CD1c-positive myeloid dendritic cell (primary cell): Measurements from ENCODE around the gene UBE2N.

ENCODE experiments used
- DNase-seq: peaks from one replicate; pipeline ENCODE4 v3.0.0-alpha.2; 2016; ENCODE audit errors: extremely low spot score

The UBE2N gene, protein sequence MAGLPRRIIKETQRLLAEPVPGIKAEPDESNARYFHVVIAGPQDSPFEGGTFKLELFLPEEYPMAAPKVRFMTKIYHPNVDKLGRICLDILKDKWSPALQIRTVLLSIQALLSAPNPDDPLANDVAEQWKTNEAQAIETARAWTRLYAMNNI

DNA sequence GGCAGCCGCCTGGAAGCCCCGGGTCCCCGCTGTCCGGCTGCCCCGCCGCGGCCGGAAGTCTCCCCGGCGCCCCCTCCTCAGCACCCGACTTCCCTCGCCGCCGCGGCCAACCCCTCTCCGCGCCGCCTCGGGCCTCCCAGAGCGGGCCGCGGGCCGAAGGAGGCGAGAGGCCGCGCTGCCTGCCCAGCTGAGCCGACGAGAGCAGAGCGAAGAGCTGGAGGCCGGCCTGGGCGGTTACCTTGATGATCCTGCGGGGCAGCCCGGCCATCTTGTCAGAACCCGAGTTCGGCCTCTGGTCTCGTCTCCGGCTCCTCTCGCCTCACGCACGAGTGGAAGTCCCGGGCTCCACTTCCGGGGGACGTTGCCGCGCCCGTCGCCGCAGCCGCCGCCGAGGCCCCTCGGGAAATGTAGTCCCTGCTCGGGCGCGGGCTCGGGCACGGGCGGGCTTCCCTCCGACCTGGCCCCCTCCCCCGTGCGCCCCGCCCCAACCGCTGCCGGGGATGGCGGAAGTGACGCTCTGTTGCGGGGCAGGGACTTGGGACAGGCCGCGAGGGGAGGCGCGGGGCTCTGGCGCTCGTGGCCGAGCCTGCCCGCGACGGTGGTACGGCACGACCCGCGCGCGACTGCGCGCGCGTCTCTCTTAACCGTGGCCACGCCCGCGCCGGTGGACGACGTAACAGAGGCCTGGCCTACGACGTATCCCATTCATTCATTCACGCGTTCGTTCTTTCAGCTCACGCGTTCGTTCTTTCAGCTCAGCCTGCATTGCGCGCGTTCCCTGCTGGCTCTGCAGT, at the start of gene UBE2N:
TSS of gene UBE2N (minus strand) at position 331 of the 794 bp plus-strand sequence. CDS start at position 268, 63 bp downstream.
- peak; percentile 96 for DNase-seq

DNA sequence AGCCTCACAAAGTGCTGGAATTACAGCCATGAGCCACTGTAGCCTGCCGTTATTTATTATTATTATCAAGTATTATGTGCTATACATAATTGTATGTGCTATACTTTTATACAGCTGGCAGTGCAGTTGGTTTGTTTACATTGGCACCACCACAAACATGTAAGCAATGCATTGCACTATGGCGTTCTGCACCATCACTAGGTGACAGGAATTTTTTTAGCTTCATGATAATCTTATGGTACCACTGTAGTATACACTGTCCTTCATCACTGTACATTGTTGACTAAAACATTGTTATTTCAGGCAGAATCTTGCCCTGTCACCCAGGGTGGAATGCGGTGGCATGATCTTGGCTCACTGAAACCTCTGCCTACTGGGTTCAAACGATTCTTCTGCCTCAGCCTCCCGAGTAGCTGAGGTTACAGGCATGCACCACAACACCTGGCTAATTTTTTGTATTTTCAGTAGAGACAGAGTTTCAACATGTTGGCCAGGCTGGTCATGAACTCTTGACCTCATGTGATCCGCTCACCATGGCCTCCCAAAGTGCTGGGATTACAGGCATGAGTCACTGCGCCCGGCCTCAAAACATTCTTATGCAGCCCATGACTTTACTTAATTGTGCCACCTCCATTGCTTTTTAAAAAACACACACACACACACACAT, 42.7 kb upstream of the UBE2N start:
- no peak for DNase-seq

DNA sequence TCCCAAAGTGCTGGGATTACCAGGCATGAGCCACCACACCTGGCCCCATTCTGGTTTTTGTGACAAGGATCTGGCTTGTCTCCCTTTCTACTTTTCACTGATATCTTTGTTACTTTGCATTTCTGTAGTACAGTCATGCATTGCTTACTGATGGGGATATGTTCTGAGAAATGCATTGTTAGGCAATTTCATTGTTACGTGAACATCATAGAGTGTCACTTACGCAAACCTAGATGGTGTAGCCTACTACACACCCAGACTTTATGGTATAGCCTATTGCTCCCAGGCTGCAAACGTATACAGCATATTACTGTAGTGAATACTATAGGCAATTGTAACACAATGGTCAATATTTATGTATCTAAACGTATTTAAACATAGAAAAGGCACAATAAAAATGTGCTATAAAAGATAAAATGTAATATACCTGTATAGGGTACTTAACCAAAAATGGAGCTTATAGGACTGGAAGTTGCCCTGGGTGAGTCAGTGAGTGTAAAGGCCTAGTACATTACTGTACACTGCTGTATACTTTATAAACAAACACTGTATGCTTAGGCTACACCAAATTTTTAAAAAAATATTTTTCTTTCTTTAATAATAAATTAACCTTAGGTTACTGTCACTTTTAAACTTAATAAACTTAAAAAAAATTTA, 41.5 kb upstream of the UBE2N start:
- DNase-seq = no peak

DNA sequence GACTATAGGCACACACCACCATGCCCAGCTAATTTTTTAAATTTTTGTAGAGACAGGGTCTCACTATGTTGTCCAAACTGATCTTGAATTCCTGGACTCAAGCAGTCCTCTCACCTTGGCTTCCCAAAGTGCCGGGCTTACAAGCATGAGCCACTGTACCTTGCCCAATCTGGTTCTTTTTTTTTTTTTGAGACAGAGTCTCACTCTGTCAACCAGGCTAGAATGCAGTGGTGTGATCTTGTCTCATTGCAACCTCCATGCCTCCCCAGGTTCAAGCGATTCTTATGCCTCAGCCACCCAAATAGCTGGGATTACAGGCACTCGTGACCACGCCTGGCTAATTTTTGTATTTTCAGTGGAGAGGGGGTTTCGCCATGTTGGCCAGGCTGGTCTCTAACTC, 41.0 kb upstream of the UBE2N start:
- no peak for DNase-seq

DNA sequence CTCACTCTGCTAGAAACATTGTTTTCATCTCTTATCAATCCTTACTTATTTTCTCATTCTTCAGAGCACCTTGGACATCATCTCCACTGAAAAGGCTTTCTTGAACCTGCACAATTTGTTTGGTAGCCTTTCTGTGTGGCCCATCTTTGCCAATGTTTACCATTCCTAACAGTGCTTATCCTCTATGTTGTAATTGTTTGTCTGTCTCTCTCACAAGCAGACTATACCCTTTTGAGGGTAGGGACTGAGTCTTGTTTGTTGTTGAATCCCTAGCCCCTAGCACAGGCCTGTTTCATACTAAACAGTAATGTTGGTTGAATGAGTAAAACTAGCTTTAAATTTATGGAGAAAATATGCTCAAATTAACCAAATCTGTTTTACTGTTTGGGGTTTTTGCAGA, 34.8 kb upstream of the UBE2N start:
- DNase-seq = no peak

DNA sequence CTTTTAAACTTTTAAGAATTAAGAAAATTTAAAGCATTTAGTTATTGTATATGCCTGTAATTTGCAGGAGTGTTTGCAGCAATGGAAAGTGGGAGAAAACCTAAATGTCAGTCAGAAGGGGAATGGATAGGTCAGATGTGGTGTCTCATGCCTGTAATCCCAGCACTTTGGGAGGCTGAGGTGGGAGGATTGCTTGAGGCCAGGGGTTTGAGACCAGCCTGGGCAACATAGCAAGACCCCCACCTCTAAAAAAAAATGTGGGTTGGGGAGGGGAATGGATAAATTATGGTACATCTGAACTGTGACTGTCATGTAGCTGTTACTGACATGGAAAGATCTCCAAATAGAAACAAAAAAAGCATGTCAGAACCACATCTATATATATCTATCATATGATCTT, 27.6 kb upstream of the UBE2N start:
- DNase-seq = no peak

DNA sequence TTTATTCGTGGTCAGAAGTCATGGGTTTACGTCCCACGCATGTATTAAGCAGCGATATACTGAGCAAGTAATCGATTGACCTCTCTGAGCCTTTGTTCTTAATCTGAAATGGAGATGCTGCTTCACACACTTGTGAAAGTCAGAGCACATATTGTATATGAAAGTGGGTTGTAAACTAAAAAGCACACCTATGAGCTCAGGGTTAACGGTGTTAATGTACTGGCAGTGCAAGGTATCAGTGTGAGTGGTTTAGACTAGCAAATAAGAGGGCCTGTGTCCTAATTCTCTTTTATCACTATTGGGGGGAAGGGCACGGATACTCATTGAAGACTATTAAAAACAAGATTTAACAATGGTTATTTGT, 26.2 kb upstream of the UBE2N start:
- DNase-seq = no peak

DNA sequence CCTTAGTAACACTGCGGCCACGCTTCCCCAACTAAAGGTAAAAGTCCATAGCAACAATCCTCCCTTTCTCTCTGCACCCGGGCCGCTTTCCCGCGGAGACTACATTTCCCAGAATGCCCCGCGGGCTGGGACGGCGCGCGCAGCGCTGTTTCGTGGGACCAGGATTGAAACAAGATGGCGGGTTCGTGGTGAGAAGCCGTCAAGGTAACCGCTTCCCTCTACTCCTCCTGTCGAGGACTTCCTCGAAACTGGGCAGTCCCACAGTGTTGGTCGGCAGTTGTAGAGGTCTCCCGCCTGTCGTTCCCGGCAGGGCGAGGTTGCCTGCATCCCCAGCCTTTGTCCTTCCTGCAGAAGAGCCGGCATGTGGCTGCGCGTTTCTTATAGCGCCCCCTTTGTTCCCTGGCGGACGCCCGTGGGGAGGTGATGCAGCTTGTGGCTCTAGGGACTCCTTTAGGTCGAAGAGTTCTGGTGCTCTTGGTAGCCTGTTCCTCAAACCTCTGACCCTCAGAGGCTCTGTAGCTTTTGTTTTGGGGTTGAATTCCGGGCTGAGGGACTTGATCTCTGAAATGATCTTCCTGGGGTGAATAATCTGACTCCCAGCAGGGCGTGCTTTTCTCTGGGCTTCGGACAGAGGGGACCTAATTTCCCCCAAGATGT, 25.7 kb upstream of the UBE2N start, which contains the start of gene MRPL42:
TSS of gene MRPL42 (plus strand) at position 164 of the 657 bp plus-strand sequence. CDS start 1,772 bp downstream, outside the sequence.
- DNase-seq = peak; percentile 95

DNA sequence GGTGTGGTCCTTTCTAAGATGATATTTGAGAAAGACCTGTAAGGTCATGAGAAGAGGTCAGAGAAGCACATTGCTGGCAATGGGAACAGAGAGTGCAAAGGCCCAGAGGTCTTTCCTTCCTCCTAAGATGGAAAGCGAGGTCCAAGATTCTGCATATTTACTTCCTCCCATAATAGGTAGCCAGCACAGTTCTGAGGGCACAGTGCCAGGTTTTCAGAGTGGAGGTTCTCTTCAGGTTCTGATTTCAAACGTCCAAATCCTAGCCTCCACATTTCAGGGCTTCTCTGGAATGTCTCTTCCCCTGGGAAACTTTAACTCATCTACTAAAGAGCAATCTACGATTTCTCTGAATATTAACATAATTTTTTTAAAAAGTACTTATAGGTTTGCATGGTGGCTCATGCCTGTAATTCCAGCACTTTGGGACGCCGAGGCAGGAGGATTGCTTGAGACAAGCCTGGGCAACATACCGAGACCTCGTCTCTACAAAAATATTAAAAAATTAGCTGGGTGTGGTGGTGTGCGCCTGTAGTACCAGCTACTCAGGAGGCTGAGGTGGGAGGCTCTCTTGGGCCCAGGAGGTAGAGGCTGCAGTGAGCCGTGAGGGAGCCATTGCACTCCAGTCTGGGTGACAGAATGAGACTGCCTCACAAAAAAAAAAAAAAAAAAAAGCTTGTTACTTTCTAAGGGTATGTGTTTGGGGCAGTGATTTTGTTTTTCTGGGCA, 25.0 kb upstream of the UBE2N start:
- no peak for DNase-seq

DNA sequence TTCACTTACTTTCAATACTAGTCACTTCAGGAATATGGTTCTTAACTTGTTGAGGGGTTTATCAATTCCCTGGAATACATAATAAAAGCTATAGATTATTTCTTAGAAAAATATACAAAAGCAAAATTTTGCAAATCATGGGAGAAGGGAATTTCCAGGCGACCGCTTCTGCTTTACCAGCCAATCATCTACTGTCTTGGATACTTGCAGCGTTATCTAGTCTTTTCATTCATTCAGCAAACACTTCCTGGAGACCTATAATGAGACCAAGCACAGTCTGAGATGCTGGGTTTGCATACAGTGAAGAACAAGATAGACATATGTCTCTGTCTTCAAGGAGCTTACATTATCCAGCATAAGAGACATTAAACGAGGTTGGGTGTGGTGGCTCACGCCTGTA, 24.1 kb upstream of the UBE2N start:
- DNase-seq = no peak

DNA sequence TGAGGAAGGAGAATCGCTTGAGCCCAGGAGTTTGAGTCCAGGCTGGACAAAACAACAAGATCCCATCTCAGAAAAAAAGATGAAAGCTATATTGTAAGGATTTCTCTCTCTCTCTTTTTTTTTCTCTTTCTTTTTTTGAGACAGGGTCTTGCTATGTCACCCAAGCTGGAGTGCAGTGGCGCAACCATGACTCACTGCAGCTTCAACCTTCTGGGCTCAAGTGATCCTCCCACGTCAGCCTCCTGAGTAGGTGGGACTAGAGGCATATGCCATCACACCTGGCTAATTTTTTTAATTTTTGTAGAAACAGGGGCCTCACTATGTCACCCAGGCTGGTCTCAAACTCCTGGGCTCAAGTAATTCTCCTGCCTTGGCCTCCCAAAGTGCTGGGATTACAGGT, 19.8 kb upstream of the UBE2N start:
- DNase-seq = peak; percentile 28

DNA sequence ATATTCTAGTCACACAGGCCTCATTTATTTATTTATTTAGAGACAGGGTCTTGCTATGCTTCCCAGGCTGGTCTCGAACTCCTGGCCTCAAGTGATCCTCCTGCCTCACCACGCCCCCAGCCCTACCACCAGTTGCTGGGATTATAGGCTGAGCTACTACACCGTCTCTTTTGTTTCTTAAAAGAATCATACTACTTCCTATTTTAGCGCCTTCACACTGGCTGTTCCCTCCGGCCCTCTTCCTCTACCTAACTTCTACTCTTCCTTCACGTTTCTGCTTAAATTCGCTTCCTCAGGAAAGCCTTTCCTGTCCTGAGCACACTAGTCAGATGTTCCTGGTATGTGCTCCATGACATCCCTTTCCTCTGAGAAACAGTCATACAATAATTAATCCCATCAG, 19.2 kb upstream of the UBE2N start:
- peak; percentile 39 for DNase-seq

DNA sequence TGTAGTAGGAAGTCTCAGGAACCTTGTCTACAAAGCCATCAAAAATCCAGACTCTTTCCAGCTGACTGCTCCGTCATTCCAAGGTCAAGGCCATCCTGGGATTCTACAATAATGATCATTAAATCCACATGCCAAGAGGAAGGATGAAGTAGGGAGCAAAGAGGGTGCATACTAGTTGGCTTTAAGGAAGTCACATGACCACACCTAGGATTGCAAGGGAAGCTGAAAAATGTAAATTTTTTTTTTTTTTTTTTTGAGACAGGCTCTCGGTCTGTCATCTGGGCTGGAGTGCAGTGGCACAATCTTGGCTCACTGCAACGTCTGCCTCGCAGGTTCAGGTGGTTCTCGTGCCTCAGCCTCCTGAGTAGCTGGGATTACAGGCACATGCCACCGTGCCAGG, 18.3 kb upstream of the UBE2N start:
- DNase-seq = no peak

DNA sequence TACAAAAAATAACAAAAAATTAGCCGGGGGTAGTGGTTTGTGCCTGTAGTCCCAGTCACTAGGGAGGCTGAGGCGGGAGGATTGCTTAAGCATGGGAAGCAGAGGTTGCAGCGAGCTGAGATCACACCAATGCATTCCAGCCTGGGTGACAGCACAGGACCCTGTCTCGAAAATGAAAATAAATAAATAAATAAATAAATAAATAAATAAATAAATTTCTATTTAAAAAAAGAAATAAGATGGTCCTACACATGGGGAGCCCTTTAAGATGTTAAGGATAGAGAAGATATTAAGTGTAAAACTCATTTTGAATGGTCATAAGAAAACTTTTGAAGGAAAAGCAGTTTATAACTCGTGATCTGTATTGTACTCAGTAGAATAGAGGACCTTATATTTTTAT, 17.4 kb upstream of the UBE2N start:
- DNase-seq = no peak

DNA sequence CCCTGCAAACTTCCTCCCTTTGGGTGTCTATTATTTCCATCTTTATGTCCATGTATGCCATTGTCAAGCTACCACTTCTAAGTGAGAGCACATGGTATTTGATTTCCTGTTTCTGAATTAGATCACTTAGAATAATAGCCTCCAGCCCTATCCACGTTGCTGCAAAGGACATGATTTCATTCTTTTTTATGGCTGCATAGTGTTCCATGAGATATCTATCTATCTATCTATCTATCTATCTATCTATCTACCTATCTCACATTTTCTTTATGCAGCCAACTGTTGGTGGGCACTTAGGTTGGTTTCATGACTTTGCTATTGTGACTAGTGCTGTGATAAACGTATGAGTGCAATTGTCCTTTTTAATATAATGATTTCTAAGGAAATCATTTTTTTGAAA, 14.3 kb upstream of the UBE2N start:
- no peak for DNase-seq

DNA sequence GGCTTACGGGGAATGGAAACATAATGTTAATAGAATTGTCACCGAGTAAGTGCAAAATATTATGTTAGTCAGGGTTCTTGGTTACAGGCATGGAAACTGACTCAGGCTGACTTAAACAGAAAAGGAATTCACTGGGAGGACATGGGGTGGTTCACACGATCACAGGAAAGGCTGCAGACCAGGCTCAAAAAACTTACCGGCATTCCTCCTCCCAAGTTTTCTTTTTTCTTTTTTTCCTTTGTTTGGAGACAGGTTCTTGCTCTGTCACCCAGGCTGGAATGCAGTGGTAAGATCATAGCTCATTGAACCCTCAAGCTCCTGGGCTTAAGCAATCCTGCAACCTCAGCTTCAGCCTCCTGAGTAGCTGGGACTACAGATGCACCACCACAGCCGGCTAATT, 11.9 kb upstream of the UBE2N start:
- no peak for DNase-seq

DNA sequence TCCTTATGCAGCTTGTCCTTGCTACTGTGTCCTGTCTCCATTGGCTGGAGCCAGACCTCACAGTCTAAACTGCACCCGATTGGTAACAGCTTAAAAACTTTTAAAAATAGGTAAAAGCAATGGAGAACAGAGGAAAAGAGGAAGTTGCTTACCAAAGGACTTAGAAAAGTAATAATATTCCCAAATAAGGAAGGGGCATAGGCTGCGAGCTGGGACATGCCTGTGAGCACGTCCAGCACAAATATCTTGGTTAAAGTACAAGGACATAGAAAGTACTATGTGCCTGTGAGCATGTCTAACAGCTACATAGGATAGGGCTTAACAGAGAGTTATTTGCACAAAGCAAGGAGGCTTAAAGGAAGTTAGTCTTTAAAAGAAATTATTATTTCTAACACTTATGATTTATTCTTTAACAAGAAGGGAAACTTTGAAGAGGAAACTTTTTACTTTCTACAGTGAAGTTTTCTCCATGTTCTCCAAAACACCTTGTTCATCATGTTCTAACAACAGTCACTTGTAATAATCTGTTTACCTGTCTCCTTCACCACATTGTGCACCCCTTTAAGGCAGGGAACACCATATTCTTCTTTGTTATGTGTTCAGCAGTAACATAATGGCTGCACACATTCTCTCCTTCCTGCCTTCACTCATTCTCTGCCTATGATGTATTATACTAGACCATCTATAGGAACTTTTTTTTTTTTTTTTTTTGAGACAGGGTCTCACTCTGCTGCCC, 9.8 kb upstream of the UBE2N start:
- no peak for DNase-seq

DNA sequence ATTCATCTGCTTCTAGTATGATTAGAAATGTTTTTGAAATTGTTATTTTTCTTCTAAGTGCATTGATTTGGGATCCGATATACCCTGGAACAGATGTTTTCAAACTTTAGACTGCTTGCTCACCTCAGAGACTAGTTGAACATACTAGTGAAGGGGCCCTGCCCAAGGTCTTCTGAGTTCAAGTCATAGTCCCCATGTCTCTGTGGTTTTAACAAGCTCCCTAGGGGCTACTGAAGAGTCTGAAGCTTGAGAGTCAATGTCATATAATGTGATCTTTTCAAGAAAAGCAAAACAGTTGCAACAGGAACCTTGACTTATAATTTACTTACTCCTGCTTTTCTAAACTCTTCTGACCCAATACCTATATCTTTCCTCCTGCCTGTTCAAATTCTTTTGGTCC, 7.5 kb upstream of the UBE2N start:
- DNase-seq = no peak

DNA sequence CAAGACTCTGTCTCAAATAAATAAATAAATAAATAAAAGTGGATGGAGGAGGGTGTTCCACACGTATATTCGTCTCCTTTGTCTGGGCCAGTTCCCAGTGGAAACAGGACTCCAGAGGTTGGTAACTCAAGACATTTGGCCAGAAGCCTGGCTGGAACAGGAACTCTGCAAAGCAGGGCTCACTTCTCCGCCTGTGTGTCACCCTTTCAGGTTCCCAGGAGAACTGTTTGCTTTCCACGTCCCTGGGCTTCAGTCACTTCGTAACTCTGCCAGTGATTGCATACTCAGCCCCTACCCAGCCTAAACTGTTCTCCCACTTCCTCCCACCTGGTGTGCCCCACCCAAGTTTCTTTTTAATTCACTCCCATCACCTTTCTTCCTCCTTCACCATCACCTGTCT, 7.0 kb upstream of the UBE2N start:
- no peak for DNase-seq

DNA sequence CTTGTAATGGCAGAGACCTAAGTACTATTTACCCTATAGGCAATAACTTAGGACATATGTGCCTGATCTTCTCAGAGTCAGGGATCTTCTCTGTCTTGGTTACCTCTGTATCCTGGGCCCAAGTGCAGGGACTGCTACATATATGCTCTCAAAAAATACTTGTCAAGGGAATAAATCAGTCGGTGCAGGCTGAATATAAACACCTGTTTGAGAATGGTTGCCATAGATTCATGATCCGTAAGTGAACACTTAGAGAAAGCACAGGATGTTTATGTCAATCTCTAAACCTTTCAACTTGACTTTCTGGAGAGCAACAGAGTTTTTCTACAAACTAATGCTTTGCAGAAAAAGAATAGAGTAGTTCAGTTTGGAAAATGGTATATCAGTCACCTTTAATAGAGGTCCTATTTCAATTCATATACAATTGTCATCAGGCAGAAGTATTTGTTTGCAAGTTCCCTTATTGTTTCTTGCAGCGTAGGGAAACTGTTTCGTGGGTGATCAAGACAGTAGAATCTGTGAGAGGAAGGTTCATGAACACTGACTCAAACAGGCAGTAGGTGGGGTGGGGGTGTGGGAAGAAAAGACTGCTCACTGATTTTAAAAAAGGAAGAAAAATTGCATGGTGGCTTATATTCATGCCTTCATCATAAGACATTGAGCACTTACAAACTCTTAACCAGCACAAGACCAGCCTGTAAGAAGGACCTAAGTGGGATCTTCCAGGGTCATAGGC, 6.0 kb upstream of the UBE2N start:
- peak; percentile 71 for DNase-seq
